HG02571 (cell line): ENCODE measurements around the gene RCN2.
"Not testable (repeated sequence)": the region's sequence is repeated elsewhere in the genome, so short reads cannot be mapped to it uniquely, and the experiment has no call there.

Source experiments
- ATAC-seq: cut with Tn5 transposase; IDR thresholded peaks from one replicate; pipeline ENCODE4 v1.9.1; 2021; ENCODE audit warnings: mild to moderate bottlenecking, moderate library complexity; ENCODE audit not compliant: unreplicated experiment

The RCN2 gene

GRCh38 chr15:76931397-76932134 lies at the start of gene RCN2:
Gene RCN2, plus strand, starts transcription at chr15:76931749. Its CDS starts 93 bp downstream, at chr15:76931842.
- ATAC-seq = peak; percentile 99

- no peak for ATAC-seq
These were observed 46.3 kb upstream of the RCN2 start for GRCh38 chr15:76885212-76885611.

GRCh38 chr15:76887280-76888141 lies 44.0 kb upstream of the RCN2 start:
- not testable (repeated sequence) for ATAC-seq

- ATAC-seq = not testable (repeated sequence)
These were observed 38.7 kb upstream of the RCN2 start for GRCh38 chr15:76892836-76893235.

GRCh38 chr15:76894174-76894573 lies 37.4 kb upstream of the RCN2 start:
- no peak for ATAC-seq

GRCh38 chr15:76898102-76898501 lies 33.4 kb upstream of the RCN2 start:
- no peak for ATAC-seq

GRCh38 chr15:76899176-76899930 lies 32.2 kb upstream of the RCN2 start:
- ATAC-seq = not testable (repeated sequence)

GRCh38 chr15:76899931-76900310 lies 31.6 kb upstream of the RCN2 start:
- not testable (repeated sequence) for ATAC-seq

GRCh38 chr15:76901965-76902364 lies 29.6 kb upstream of the RCN2 start:
- ATAC-seq = no peak

GRCh38 chr15:76903251-76903681 lies 28.3 kb upstream of the RCN2 start:
- ATAC-seq = no peak

GRCh38 chr15:76904461-76905012 lies 27.0 kb upstream of the RCN2 start:
- ATAC-seq = peak; percentile 19

- peak; percentile 94 for ATAC-seq
These were observed 26.3 kb upstream of the RCN2 start, which contains the start of gene SCAPER for GRCh38 chr15:76905013-76905839. Gene SCAPER, minus strand, starts transcription at chr15:76905340. Its CDS starts 21,523 bp downstream, at chr15:76883817.

- ATAC-seq = no peak
These were observed 25.7 kb upstream of the RCN2 start for GRCh38 chr15:76905855-76906254.

GRCh38 chr15:76912430-76912829 lies 19.1 kb upstream of the RCN2 start:
- ATAC-seq = no peak

- ATAC-seq = no peak
These were observed 17.8 kb upstream of the RCN2 start for GRCh38 chr15:76913737-76914136.

- ATAC-seq = no peak
These were observed 15.2 kb upstream of the RCN2 start for GRCh38 chr15:76916369-76916768.

GRCh38 chr15:76928201-76928600 lies 3.3 kb upstream of the RCN2 start:
- ATAC-seq = no peak

- ATAC-seq = no peak
These were observed 2.4 kb upstream of the RCN2 start for GRCh38 chr15:76929011-76929760.

GRCh38 chr15:76930831-76931396 lies 635 bp upstream of the RCN2 start:
- ATAC-seq = no peak
